K562 (cell line): Measurements from ENCODE around the gene TMEM53. TPM values are rescaled to one million over a fixed set of nuclear protein-coding genes. Genes with fewer than 3 reads are reported as not detected.

Experiments used
- ATAC-seq: fragments of 200-7000 bp; cut with Tn5 transposase; 3 replicates; pipeline ENCODE4 v1.9.1; 2020; ENCODE audit warnings: moderate library complexity
- BruUV-seq: library from RNA; stranded (reverse); fragments of 400-500 nt; replicated peaks from 2 replicates; lab custom pipeline; 2021; lab: Mats Ljungman, UMichigan
- CTCF ChIA-PET: fragments of 300-600 bp; formaldehyde crosslinking; extraction: SDS; loops from one replicate; lab custom pipeline; 2021; ENCODE audit warnings: low intra/inter-chr PET ratio; lab: Yijun Ruan, JAX
- POLR2A ChIA-PET: fragments of 300-600, 350-650 bp; sonication (Branson Sonifier 250); formaldehyde crosslinking; extraction: SDS; loops from one replicate; lab custom pipeline; 2021; ENCODE audit warnings: antibody characterized with exemption, inconsistent platforms; lab: Yijun Ruan, JAX
- DNase-seq, 4 experiments: peaks; one replicate each; pipeline versions ENCODE4 v3.0.0 to v3.0.0-alpha.2; 2011 to 2018; ENCODE audit warnings: low spot score in 3 of 4, mixed read lengths in 3 of 4; ENCODE audit errors: extremely low read depth in 1 of 4
- FAIRE-seq: peaks from 2 replicates; lab custom pipeline; 2011; peaks lifted over from hg19 to GRCh38; lab: Jason Lieb, UNC
- H2AFZ ChIP-seq: 2 replicates; pipeline ENCODE4 v1.6.0; 2011; ENCODE audit warnings: low read depth, low read length, control low read depth, inconsistent platforms
- H3K27ac ChIP-seq: fragments of 200-600 bp; 3 replicates; pipeline ENCODE4 v1.8.0; 2011; ENCODE audit warnings: low read depth, mild to moderate bottlenecking, control low read depth, inconsistent platforms, low read length, moderate library complexity, mixed read lengths; ENCODE audit errors: extremely low read depth
- H3K27me3 ChIP-seq, 2 experiments: fragments of 300-600 bp in 1 of 2; 2 replicates in 1 of 2; 3 replicates in 1 of 2; pipeline versions ENCODE4 v1.6.0 to v1.8.0; 2011; ENCODE audit warnings: inconsistent platforms in 2 of 2, low read length in 2 of 2, mild to moderate bottlenecking in 1 of 2, mixed read lengths in 1 of 2, moderate library complexity in 1 of 2; ENCODE audit not compliant: control insufficient read depth in 2 of 2, insufficient read depth in 2 of 2
- H3K36me3 ChIP-seq: fragments of 300-600 bp; 3 replicates; pipeline ENCODE4 v1.8.0; 2011; ENCODE audit warnings: mild to moderate bottlenecking, low read length, inconsistent platforms; ENCODE audit not compliant: control insufficient read depth, insufficient read depth
- H3K4me1 ChIP-seq, 2 experiments: fragments of 200-600 bp in 1 of 2; replicated peaks in 1 of 2; 2 replicates in 1 of 2; 3 replicates in 1 of 2; pipeline versions ENCODE4 v1.5.1 to v1.8.0; 2011; ENCODE audit warnings: inconsistent platforms in 2 of 2, low read length in 2 of 2, mild to moderate bottlenecking in 1 of 2, mixed read lengths in 1 of 2, moderate library complexity in 1 of 2; ENCODE audit not compliant: control insufficient read depth in 2 of 2, insufficient read depth in 2 of 2
- H3K4me2 ChIP-seq: 2 replicates; pipeline ENCODE4 v1.6.1; 2011; ENCODE audit warnings: low read length, control low read depth, inconsistent platforms, mixed read lengths; ENCODE audit not compliant: insufficient read depth
- H3K4me3 ChIP-seq: fragments of 200-600 bp; sonication (generic), shearing (Covaris generic); 2 replicates; pipeline ENCODE4 v1.5.1; 2016; ENCODE audit warnings: control low read depth, inconsistent platforms
- H3K79me2 ChIP-seq: fragments of 200-600 bp; 3 replicates; pipeline ENCODE4 v1.8.0; 2011; ENCODE audit warnings: low read length, inconsistent platforms; ENCODE audit not compliant: control insufficient read depth, insufficient read depth
- H3K9ac ChIP-seq, 2 experiments: 2 replicates each; pipeline versions ENCODE4 v1.6.0 to v1.6.1; 2011; ENCODE audit warnings: low read depth in 2 of 2, low read length in 2 of 2, control low read depth in 1 of 2, inconsistent platforms in 1 of 2, mild to moderate bottlenecking in 1 of 2, mixed read lengths in 1 of 2; ENCODE audit not compliant: insufficient read depth in 1 of 2
- H3K9me1 ChIP-seq: one replicate; pipeline ENCODE4 v1.6.0; 2011; ENCODE audit warnings: inconsistent platforms, mild to moderate bottlenecking, low read length, moderate library complexity; ENCODE audit not compliant: control insufficient read depth, insufficient read depth
- H3K9me3 ChIP-seq: replicated peaks from 2 replicates; pipeline ENCODE4 v1.5.1; 2011; ENCODE audit warnings: low read depth, low read length, inconsistent platforms; ENCODE audit not compliant: control insufficient read depth, insufficient read depth
- H4K20me1 ChIP-seq: replicated peaks from 2 replicates; pipeline ENCODE4 v1.6.1; 2011; ENCODE audit warnings: low read length, inconsistent platforms, mixed read lengths; ENCODE audit not compliant: control insufficient read depth, insufficient read depth
- CC2D1A ChIP-seq: fragments of 450-650 bp; IDR thresholded peaks from 2 replicates; pipeline ENCODE4 v1.6.1; 2017; ENCODE audit warnings: mild to moderate bottlenecking
- CGGBP1 ChIP-seq: fragments of 250-450 bp; sonication (Bioruptor Pico); IDR thresholded peaks from 2 replicates; pipeline ENCODE4 v1.9.0; 2021; ENCODE audit warnings: mild to moderate bottlenecking
- CREB3L1 ChIP-seq: fragments of 450-650 bp; IDR thresholded peaks from 2 replicates; pipeline ENCODE4 v1.6.1; 2014; ENCODE audit warnings: low read depth, mild to moderate bottlenecking, moderate library complexity, borderline replicate concordance
- DEAF1 ChIP-seq: fragments of 450-650 bp; formaldehyde crosslinking; IDR thresholded peaks from 2 replicates; pipeline ENCODE4 v1.4.0; 2020; ENCODE audit warnings: mild to moderate bottlenecking, moderate library complexity
- GTF2A2 ChIP-seq: IDR thresholded peaks from 2 replicates; pipeline ENCODE4 v1.6.1; 2016; ENCODE audit warnings: mild to moderate bottlenecking, missing genetic modification characterization, missing compliant biosample characterization
- HDGF ChIP-seq: fragments of 450-650 bp; IDR thresholded peaks from 2 replicates; pipeline ENCODE4 v1.6.1; 2016
- JUN ChIP-seq, 2 experiments: sonication (generic) in 1 of 2; formaldehyde crosslinking in 1 of 2; IDR thresholded peaks; 2 replicates each; pipeline versions ENCODE4 v1.6.1 to v1.8.0; 2012 to 2022; ENCODE audit warnings: borderline replicate concordance in 2 of 2, mild to moderate bottlenecking in 2 of 2, improper control_type of control experiment in 1 of 2, low read depth in 1 of 2, low read length in 1 of 2, missing genetic modification reagents in 1 of 2
- LEF1 ChIP-seq: fragments of 450-650 bp; IDR thresholded peaks from 2 replicates; pipeline ENCODE4 v1.6.1; 2016; ENCODE audit warnings: mild to moderate bottlenecking
- MEF2D ChIP-seq: conservative IDR thresholded peaks from 2 replicates; pipeline ENCODE4 v1.6.1; 2016; ENCODE audit warnings: low read depth, missing genetic modification characterization, missing compliant biosample characterization
- MIER1 ChIP-seq: fragments of 450-650 bp; IDR thresholded peaks from 2 replicates; pipeline ENCODE4 v1.6.1; 2016; ENCODE audit warnings: antibody characterized with exemption, mild to moderate bottlenecking, low read depth
- NR4A1 ChIP-seq, 2 experiments: fragments of 250-450 bp in 1 of 2; fragments of 450-650 bp in 1 of 2; sonication (Bioruptor Pico) in 1 of 2; IDR thresholded peaks; 2 replicates each; pipeline versions ENCODE4 v1.4.0 to v1.6.1; 2016 to 2020; ENCODE audit warnings: mild to moderate bottlenecking in 2 of 2, missing compliant biosample characterization in 1 of 2, missing genetic modification characterization in 1 of 2, moderate library complexity in 1 of 2
- RBM17 ChIP-seq: fragments of 200-400 bp; formaldehyde crosslinking; IDR thresholded peaks from 2 replicates; pipeline ENCODE4 v1.6.1; 2017; ENCODE audit warnings: low read depth, mild to moderate bottlenecking, low read length, borderline replicate concordance
- RBM39 ChIP-seq: fragments of 200-400 bp; formaldehyde crosslinking; optimal IDR thresholded peaks from 2 replicates; pipeline ENCODE3; 2018; ENCODE audit warnings: low read depth, low read length
- SPI1 ChIP-seq: IDR thresholded peaks from 2 replicates; pipeline ENCODE4 v1.6.1; 2011; ENCODE audit warnings: low read depth, low read length, control low read depth, borderline replicate concordance
- ZC3H4 ChIP-seq: sonication (generic); formaldehyde crosslinking; IDR thresholded peaks from 2 replicates; pipeline ENCODE4 v1.9.0; 2021; ENCODE audit warnings: missing genetic modification reagents, borderline replicate concordance
- ZNF408 ChIP-seq: fragments of 250-450 bp; sonication (Bioruptor Pico); IDR thresholded peaks from 2 replicates; pipeline ENCODE4 v1.4.0; 2020; ENCODE audit warnings: low read depth, mild to moderate bottlenecking, moderate library complexity
- ZNF764 ChIP-seq: fragments of 250-450 bp; sonication (Bioruptor Pico); IDR thresholded peaks from 2 replicates; pipeline ENCODE4 v1.4.0; 2020; ENCODE audit warnings: low read depth, mild to moderate bottlenecking, moderate library complexity
- ZNF778 ChIP-seq: fragments of 450-650 bp; formaldehyde crosslinking; IDR thresholded peaks from 2 replicates; pipeline ENCODE4 v1.4.0; 2020; ENCODE audit warnings: mild to moderate bottlenecking, moderate library complexity
- WGBS: fragments of 100-300 bp; shearing (Covaris generic); methylation state at CpG from one replicate; pipeline ENCODE4 v1.1.6; 2016; ENCODE audit warnings: low coverage, mixed read lengths; ENCODE audit not compliant: insufficient coverage; ENCODE audit errors: missing lambda C conversion rate; 5-methylcytosine and 5-hydroxymethylcytosine counted together
- in situ Hi-C: fragments of 300-500 bp; cut with MboI; formaldehyde crosslinking; loops from 4 replicates; pipeline ENCODE4 v1.15.0; 2018; ENCODE audit warnings: inconsistent platforms, mixed read lengths
- intact Hi-C: fragments of 100-400 bp; cut with micrococcal nuclease; formaldehyde crosslinking; loops from 2 replicates; pipeline ENCODE4 v1.14.2; 2022
- polyA plus RNA-seq, 8 experiments: library from polyadenylated mRNA; depleted of rRNA in 4 of 8; stranded (reverse) in 5 of 8; unstranded in 3 of 8; fragments of >200 nt; fragmentation: Nextera tagmentation in 2 of 8; fragmentation: Illumina TruSeq in 1 of 8; extraction: Ambion mirVana in 2 of 8; extraction: Trizol in 1 of 8; gene quantifications; 2 replicates each; pipeline versions ENCODE4 v1.2.1 to v1.2.3, GENCODE V29; 2011 to 2014; ENCODE audit warnings: inconsistent platforms in 1 of 8, missing spikeins in 1 of 8
- total RNA-seq, 7 experiments: library from RNA; depleted of rRNA in 6 of 7; stranded (reverse); fragments of >200 nt in 6 of 7; fragmentation: Illumina TruSeq in 2 of 7; extraction: Trizol in 2 of 7; gene quantifications; 2 replicates each; pipeline versions ENCODE4 v1.2.1 to v1.2.3, GENCODE V29; 2011 to 2021; ENCODE audit warnings: low replicate concordance in 1 of 7

Gene TMEM53
- total and polyA plus RNA-seq, 9 of the 15 experiments (the other 6 are each of a cell fraction or from before 2014, with no cell fraction given): 0.23 to 3.7 (median 2.0) TPM

DNA sequence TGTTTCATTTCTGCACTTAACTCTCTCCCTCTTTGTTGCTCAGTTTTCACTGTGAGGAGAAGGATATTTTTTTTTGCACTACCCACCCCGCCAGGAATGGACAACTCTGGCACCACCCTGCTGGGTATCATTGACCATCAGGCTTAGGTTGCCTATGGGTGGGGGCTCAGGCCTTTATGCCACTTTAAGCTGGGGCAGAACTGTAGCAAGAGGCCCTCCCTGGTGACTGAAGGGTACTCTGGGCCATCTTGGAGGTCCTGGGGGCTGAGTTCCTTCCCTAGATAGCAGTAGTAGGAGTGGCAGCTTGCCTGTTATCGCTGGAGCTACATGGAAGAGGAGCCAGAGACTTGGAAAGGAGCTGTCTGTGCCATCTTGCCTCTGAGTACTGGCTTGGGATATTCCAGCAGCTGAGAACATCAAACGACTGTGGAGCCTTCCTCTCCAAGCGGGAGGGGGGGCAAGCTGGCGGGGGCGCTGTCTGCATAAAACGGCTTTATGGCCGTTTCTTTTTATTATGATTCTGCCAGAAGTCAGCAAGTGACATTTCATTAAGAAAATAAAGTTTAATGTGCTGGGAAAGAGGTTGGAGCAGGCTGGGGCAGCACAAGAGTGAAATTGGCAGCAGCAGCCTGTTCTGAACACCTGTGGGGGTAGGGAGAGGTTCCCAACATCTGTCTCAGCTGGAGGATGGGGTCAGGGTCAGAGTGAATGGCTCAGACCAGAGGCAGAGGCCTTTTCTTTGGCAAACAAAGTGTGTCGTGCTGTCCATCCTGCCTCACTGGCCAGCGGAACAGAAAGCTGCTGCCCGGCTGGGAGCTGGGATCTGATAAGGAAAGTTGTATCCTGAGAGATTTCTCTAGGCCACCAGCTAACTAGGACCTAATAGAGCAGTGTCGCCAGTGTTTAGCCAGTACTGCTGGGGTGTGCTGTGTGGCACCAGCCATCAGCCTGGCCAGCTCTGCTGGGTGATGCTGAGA, 32.9 kb downstream of the TMEM53 start:
- Histone ChIP-seq H3K36me3 (peaks cover 96% of the 10 kb centered on the region), H2AFZ (no peak overlapping the region), H4K20me1 (peaks cover 5% of the 10 kb centered on the region; the same call in 1 of the 2 replicates), H3K79me2 (peaks cover 4% of the 10 kb centered on the region; the same call in 1 of the 3 replicates), H3K27me3 (no peaks in the 10 kb centered on the region), H3K9ac (0 out of 4 replicates have a peak overlapping the region, but pooled peaks of 1 of the 2 experiments have one; percentile 40), H3K27ac (no peak overlapping the region), H3K4me1 (peaks cover 27 to 32% of the 10 kb centered on the region in 2 experiments; a peak in 4 of 5 replicates), H3K9me3 (no peaks in the 10 kb centered on the region), H3K4me3 (no peak overlapping the region), H3K4me2 (no peak overlapping the region), H3K9me1 (peaks cover 8% of the 10 kb centered on the region)
- no peak for DNase-seq
- ChIA-PET POLR2A (interaction anchor here (0.5 to 21.3 kb wide), 18 partner anchors 4 to 1283 kb away, joined by 3 to 328 read pairs (median 4); partner anchors contain the start of genes ARMH1 and TMEM53), CTCF (no interaction called here)
- FAIRE-seq: no peak
- WGBS: 85% methylated on average over 10 of the region's 12 CpGs
- intact Hi-C loops (no loop called here), in situ Hi-C loops (no loop called here)
- no peak for ATAC-seq
- no TSS peak for BruUV-seq
- TF ChIP-seq JUN (IDR thresholded peaks at IDR 0.05; ENCODE audit: borderline replicate concordance, low read depth, low read length): no peak
- TF ChIP-seq JUN (CRISPR knock-in tag; IDR thresholded peaks at IDR 0.05; ENCODE audit: borderline replicate concordance): no peak
- TF ChIP-seq ZNF764 (CRISPR knock-in tag): no peak
- TF ChIP-seq CGGBP1 (CRISPR knock-in tag): no peak
- TF ChIP-seq ZC3H4 (CRISPR knock-in tag): no peak
- TF ChIP-seq RBM17: no peak
- TF ChIP-seq NR4A1 (CRISPR knock-in tag; IDR thresholded peaks at IDR 0.05): no peak
- TF ChIP-seq NR4A1 (tag; IDR thresholded peaks at IDR 0.05): no peak
- no peak for TF ChIP-seq CREB3L1
- no peak for TF ChIP-seq CC2D1A
- TF ChIP-seq ZNF408 (CRISPR knock-in tag): no peak
- TF ChIP-seq HDGF: no peak
- TF ChIP-seq LEF1: no peak
- no peak for TF ChIP-seq MIER1
- TF ChIP-seq DEAF1 (CRISPR knock-in tag): no peak
- TF ChIP-seq GTF2A2 (tag): no peak
- no peak for TF ChIP-seq MEF2D (tag)
- no peak for TF ChIP-seq RBM39
- TF ChIP-seq ZNF778 (CRISPR knock-in tag): no peak
- no peak for TF ChIP-seq SPI1
